SIG-M5 (cell line): ENCODE data around the gene SATB2.

Experiments used
- DNase-seq: peaks from one replicate; lab custom pipeline; 2025; lab: John Stamatoyannopoulos, UW

The SATB2 gene

GRCh38 chr2:199325881-199326280, 131.9 kb downstream of the SATB2 start:
- DNase-seq: no peak

- DNase-seq: no peak
These were observed 135.6 kb downstream of the SATB2 start for GRCh38 chr2:199322151-199322550.

- DNase-seq: no peak
These were observed 140.1 kb downstream of the SATB2 start for GRCh38 chr2:199317646-199318045.

DNA sequence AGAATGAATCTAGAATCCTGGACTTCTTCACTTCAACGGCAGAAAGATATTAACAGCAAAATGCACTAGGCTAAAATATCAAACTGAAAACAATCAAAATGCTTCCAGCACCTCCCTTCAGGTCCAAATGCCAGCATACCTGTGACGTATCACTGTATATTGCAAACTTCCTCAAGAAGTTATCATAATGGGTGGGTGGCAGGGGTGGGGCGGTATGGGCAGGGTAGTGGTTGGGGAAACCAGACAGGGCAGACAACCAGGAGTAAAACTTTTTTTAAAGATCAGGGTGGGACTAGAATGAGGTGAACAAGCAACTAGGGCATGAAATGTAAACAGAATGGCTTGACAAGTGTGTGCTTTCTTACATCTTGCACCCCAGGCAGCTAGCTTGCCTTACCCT, 140.9 kb downstream of the SATB2 start:
- no peak for DNase-seq

- DNase-seq: no peak
These were observed 142.2 kb downstream of the SATB2 start for GRCh38 chr2:199315299-199316179.

GRCh38 chr2:199312931-199313330, 144.8 kb downstream of the SATB2 start:
- DNase-seq: no peak

- no peak for DNase-seq
These were observed 146.8 kb downstream of the SATB2 start for GRCh38 chr2:199310771-199311585.

GRCh38 chr2:199309973-199310372, 147.8 kb downstream of the SATB2 start:
- DNase-seq: no peak

DNA sequence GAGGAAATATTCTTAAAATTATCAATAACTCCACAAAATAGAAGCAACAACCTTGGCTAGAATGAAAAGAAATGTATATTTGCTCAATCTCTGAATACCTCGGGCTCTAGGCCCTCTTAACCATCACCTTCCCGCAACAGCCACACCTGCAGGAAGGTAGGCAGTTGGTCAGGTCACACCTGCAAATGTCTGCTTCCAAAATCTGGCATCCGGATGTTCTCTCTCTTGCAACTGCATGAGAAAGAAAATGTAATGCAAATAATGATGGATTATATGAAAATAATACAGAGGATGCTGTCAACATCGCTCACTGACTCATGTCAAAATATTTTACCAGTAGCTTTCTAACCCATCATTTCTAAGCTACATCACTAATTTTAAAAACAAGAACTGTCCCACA, 148.3 kb downstream of the SATB2 start:
- no peak for DNase-seq

DNA sequence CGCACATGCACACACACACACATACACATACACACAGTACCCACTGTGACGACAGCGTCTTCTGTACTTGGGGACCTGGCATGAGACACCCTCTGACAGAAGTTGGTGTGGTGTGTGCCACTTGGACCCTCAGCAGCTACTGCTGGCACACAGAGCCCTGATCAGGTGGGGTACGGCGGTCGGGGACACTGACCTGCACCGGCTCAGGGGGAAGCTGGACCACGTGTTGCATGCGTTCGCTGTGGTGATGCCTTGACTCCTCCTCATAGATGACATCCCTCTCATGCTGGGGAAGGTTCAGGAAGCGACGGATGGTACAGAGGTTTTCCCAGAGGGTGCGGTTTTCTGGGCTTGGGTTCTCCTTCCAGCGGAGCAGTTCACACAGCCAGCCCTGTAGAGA, 149.2 kb downstream of the SATB2 start:
- DNase-seq: no peak

DNA sequence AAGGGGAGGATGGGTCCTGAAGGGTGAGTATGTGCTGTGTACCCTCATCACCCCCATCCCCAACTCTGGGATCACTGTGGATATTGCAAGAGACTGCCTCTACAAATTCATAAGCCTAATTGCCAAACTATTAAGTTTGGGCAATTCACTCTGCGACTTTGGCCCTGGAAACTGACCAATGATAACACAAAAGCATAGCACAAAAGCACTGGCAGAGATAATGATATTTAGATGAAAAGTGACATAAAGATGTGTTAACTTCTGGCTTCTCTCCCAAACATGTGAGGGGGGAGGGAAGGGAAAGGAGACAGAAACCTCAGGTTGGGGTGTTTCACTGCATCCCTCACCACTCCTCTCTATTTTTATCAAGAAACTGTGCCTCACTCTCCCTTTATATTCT, 150.3 kb downstream of the SATB2 start:
- DNase-seq: no peak

DNA sequence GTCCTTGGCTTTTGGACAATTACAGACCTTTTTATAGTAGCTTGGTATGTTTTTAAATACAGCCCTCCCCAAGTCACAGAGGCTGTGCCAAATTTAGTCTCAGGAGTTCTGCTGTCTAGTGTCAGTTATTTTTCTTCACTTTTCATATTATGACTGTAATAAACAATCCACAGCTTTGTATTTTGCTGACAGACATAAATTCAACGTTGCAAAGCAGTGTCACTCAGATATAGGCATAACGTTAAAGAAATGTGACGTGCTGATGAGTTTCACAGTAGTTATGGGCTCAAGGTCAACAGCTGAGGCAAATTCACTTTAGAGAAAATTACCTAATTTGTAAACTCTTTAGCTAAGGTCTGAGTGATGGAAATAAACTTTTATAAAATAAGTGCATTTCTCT, 151.6 kb downstream of the SATB2 start:
- no peak for DNase-seq

DNA sequence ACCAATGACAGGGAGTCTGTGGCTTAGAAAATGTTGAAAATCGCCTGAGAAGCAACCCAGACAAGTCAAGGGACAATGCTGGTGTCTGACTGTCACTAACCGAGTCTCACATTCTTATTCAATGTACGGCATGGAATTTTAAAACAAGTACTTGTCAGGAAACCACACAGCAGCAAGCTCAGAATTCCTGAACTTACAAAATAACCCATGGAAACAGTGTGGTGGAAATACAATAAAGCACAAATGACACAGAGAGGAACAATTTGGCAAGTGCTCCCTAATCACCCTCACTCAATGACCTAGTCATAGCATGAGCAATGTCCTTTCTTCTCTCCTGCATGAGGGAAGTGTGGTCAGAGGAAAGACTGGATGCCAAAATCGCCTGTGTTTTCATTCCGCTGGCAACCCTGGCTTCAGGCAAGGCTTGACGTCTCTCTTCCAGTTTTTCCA, 154.0 kb downstream of the SATB2 start:
- DNase-seq: no peak

- DNase-seq: no peak
These were observed 154.9 kb downstream of the SATB2 start for GRCh38 chr2:199302851-199303250.

GRCh38 chr2:199288424-199288823, 169.3 kb downstream of the SATB2 start:
- DNase-seq: no peak

DNA sequence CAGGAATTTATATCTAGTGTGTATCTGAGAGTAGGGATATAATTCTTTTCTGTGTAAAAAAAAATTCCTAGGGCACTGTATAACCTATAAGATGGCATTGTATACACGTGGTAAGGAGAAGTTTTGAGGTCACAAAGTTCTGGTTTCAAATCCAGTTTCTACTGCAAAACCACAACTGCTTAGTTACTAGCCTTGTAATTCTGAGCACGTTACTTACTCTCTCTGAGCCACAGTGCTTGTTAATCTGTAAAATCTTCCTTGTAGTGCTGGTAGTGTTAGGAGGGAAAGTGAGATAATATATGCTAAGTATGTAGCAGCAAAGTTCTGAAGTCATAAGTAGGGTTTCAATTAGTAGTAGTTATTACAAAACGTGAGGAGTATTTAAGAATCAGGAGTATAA, 175.4 kb downstream of the SATB2 start:
- no peak for DNase-seq

- DNase-seq: no peak
These were observed 178.6 kb downstream of the SATB2 start for GRCh38 chr2:199279146-199279545.

GRCh38 chr2:199278099-199278498, 179.6 kb downstream of the SATB2 start:
- DNase-seq: no peak

DNA sequence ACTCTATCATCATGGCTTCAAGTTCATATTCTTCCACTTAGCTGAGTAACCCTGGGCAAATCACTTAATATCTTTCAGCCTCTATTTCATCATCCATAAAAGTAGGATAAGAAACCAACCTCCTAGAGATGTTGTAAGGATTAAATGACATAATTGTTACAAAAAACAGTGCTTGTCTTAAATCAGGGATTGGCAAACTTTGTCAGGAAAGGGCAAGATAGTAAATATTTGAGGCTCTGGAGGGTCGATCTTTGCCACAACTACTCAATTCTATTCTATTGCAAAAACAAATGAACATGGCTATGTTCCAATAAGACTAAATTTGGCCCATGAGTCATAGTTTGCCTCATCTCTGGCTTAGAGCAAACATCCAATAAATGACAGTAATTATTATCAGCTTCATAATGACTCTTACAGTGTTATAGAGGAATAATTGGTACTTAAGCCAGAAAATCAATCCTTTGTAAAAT, 184.7 kb downstream of the SATB2 start:
- peak; percentile 37 for DNase-seq

DNA sequence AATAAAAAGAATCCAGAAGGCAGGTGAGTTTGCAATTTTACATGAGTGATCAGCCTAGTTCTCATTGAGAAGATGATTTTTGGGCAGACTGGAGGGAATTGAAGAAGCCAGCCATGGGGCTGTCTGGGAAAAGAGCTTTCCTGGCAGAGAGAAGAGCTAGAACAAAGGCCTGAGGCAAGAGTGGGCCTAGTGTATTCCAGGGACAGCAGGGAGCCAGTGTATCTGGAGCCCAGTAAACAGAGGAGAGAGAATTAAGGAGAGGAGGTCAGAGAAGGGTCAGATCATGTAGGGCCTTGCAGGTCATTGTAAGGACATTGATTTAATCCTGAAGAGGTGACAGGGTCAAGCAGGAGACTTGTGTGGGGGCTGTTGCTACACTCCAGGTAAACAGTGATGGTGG, 195.8 kb downstream of the SATB2 start:
- DNase-seq: no peak

GRCh38 chr2:199261239-199261638, 196.5 kb downstream of the SATB2 start:
- no peak for DNase-seq

DNA sequence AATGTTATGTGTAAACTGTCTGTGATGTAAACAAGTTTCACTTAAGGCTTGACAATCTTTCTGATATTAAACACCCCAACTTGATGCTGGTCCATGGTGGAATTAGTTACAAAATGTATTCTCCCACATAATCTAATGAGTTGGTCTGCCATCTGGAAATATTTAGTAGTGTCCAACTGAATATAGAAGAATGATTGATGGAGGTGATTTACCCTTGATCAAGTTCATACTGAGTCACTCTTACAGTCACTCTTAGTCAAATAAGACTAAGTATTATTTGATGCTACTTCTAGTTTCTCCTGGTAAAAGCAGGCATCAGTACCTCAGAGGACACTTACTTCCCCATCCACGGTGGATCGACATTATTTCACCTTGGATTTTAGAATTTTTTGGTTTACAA, 198.1 kb downstream of the SATB2 start:
- DNase-seq: no peak

GRCh38 chr2:199258291-199258690, 199.4 kb downstream of the SATB2 start:
- no peak for DNase-seq
